T follicular helper cell (primary cell): ENCODE measurements around the gene VTCN1.
"Not testable (repeated sequence)": the region's sequence is repeated elsewhere in the genome, so short reads cannot be mapped to it uniquely, and the experiment has no call there.

Experiments used
- DNase-seq: peaks from one replicate; pipeline ENCODE4 v3.0.0-alpha.2; 2020; ENCODE audit warnings: low read depth

Gene VTCN1

GRCh38 chr1:117122330-117123025 lies 88.2 kb downstream of the VTCN1 start:
- no peak for DNase-seq

- DNase-seq, result peak; percentile 74
These were observed 89.0 kb downstream of the VTCN1 start, which contains the start of gene TRIM45 for GRCh38 chr1:117121589-117122329. TRIM45 (minus strand) TSS chr1:117121749; CDS start chr1:117121201, 548 bp downstream.

- DNase-seq, result no peak
These were observed 89.7 kb downstream of the VTCN1 start for GRCh38 chr1:117120774-117121588.

DNA sequence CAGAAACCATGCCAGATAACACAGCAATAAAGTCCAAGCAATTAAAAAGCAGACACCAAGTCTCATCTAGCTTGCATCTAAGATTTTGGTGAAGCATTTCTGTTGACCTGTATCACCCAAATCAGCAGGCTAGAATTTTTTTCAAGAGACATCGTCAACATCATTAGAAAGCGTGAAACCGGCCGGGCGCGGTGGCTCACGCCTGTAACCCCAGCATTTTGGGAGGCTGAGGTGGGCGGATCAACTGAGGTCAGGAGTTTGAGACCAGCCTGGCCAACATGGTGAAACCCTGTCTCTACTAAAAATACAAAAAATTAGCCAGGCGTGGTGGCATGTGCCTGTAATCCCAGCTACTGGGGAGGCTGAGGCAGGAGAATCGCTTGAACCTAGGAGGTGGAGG lies 91.6 kb downstream of the VTCN1 start:
- DNase-seq, result not testable (repeated sequence)

DNA sequence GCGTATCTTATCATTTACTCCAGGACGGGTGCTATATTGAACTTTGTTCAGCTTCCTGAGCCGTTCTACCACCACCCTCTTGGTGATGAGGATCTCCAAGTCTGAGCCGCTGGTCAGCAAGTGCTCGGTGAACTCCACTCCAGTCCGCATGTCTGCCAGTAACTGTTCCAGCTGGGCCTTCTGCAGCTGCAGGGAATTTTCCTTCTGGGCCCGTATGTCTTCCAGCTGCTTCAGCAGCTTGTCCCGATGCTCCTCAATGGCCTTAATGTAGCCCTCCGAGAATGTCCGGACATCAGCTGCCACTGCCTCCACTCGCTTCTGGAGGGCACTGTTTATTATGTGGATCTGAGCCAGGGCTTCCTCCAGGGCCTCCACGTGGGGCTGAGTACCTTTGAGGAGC lies 92.6 kb downstream of the VTCN1 start:
- DNase-seq, result no peak

DNA sequence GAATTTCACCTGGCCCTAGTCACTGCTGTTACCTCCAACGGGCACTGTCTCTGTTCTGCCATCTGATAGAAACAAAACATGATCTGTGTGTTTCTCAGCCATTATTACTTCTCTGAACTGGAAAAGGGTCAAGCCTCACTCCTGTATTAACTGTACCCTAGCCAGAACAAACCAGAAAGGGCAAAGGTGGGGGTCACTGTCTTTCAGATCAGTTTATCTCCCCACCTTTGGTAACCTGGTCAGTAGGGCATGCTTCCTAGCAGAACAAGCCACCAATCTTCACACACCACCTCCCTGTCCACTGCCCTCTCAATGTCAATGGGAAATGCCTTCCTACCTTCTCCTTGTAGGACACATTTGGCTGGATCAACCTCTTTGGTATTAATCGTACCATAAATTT lies 93.0 kb downstream of the VTCN1 start:
- no peak for DNase-seq

GRCh38 chr1:117116784-117117130 lies 94.0 kb downstream of the VTCN1 start:
- no peak for DNase-seq

GRCh38 chr1:117116090-117116783 lies 94.5 kb downstream of the VTCN1 start:
- no peak for DNase-seq

GRCh38 chr1:117114877-117115276 lies 95.8 kb downstream of the VTCN1 start:
- DNase-seq, result no peak

DNA sequence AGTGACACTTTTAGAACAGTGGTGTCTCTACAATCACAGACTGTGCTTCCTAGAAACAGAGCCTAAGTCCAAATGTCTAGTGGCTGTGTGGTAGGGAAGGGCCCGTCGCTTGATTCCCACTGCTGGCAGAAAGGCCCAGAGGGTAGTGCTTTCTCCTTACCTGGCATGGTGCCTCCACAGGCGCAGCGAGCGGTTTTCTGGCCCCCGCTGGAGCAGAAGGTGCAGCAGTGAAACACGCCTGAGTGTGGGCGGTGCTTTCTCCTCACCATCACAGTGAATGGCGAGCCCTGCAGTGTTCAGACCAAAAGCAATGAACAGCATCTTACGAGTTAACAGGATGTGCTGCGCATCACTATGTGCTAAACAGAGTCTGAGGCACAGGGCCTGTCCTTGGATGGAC lies 97.5 kb downstream of the VTCN1 start:
- DNase-seq, result no peak

GRCh38 chr1:117112047-117112717 lies 98.5 kb downstream of the VTCN1 start:
- DNase-seq, result no peak

DNA sequence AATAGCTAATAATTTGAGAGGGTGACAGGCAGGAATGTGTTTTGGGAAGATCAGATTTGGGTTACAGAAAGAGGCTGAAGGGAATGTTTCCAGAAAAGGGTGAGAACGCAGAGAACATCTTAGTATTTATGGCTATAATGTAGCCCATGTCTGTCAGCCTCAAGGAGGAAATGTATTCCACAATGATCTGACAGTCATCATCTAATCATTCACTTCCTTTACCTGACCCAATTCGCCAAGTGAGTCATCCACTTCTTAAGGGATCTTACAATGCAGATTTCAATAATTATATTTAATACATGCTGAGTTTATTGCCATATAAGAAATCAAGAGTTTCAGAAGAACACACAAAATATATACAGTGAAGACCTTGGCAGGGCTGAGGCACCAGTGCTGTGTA lies 100.0 kb downstream of the VTCN1 start:
- DNase-seq, result no peak

DNA sequence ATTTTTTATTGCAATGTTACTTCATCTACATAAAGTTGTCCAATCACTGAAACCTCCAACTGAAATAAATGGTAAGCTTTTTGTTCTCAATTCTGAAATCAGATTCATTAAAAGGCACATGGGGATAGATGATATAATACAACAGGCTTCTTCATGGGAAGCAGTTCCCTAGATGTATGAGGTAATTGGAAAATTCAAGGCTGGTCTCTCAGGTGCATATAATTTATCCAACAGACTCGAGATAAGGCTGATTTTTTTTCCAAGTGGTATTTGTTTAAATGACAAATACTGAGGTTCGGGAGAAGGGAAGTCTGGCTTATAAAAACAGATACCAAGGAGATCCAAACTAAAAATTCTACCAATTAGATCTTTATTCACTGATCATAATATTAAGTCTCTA lies 103.4 kb downstream of the VTCN1 start:
- no peak for DNase-seq

DNA sequence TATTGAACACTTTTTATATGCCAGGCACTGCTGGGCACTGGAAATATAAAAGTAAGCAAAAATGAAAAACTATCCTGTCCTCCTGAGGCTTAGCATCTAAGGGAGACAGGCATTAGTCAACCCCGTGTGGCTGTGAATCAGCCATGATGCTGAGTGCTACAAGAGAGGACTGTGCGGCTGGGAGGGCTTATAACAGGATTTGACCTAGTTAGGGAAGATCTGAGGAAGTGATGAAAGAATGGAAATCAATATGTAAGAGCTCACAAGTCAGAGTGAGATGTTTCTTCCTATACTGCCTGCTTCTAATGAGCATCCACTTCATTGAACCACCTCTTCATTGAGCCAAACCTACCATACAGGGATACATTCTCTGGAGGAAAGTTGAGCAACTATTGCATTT lies 104.2 kb downstream of the VTCN1 start:
- no peak for DNase-seq

DNA sequence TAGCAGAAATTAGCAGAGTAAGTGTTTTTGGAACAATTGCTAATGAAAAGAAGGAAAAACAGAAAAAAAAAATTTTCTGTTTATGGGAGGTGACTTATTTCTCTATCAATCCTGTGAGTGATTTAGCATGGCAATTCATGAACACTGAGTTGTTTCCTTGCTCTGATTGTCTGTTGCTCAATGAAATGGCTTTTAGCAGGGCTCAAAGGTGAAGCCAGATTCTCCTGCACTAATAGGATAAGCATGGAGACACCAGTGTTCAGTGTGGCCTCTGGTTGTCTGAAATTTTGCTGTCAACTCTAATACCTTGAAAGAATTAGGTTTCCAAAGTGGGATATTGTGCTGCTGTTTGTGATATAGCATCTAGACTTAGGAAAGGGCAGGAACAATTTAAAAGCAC lies 105.0 kb downstream of the VTCN1 start:
- no peak for DNase-seq

DNA sequence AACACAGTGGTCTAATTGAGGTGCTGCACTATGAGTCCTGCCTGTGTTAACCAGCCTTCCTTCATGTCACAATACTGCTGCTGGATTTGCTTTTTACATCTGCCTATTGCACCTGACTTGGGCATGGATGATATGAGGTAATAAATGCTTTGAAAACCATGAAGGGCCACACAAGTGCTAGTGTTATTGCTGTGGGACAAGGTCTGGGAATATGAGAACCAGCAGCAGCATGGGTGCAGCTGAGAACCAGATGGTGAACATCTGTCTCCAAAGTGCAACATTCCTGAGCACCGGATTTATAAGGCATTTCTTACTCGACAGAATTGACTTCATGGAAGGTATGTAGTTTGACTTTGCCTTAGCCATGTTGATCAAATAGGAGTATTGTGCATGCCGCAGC lies 105.7 kb downstream of the VTCN1 start:
- DNase-seq, result no peak

DNA sequence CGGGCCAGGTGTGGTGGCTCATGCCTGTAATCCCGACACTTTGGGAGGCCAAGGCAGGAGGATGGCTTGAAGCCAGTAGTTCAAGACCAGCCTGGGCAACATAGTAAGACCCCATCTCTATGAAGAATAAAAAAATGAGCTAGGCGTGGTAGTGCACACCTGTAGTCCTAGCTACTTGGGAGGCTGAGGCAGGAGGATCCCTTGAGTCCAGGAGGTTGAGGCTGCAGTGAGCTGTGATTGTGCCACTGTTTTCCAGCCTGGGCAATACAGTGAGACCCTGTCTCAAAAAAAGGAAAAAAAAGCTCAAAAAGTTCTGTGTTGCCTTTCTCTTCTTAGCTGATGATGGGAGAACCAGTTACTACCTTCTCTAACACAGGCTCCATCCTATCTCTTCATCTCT lies 108.9 kb downstream of the VTCN1 start:
- not testable (repeated sequence) for DNase-seq

- DNase-seq, result no peak
These were observed 109.4 kb downstream of the VTCN1 start for GRCh38 chr1:117101334-117101733.

DNA sequence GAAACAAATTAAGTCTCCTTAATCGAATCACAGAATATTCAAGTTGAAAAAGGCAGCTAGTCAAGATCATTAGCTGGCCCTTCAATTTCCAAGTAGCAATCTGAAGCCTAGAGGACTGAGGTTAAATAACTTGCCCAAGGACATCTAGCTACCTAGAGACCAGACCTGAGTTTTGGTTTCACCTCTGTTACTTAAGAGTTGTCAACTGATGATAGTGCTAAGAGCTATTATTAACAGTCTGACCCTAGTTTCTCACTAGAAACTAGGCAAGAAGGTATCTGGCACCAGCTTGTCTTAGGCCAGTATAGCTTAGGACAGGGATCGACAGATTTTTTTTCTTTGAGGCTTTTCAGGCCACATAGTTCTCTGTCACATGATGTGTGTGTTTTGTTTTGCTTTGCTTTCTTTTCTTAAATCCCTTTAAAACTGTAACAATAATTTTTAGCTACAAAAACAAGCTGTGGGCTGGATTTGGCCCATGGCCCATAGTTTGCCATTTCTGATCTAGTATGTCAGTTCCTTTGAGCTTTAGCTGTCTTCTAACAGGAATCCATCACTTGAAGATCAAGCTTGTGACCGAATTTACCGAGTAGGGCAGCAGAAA lies 112.3 kb downstream of the VTCN1 start:
- DNase-seq, result no peak

- DNase-seq, result no peak
These were observed 113.3 kb downstream of the VTCN1 start for GRCh38 chr1:117097443-117097842.

DNA sequence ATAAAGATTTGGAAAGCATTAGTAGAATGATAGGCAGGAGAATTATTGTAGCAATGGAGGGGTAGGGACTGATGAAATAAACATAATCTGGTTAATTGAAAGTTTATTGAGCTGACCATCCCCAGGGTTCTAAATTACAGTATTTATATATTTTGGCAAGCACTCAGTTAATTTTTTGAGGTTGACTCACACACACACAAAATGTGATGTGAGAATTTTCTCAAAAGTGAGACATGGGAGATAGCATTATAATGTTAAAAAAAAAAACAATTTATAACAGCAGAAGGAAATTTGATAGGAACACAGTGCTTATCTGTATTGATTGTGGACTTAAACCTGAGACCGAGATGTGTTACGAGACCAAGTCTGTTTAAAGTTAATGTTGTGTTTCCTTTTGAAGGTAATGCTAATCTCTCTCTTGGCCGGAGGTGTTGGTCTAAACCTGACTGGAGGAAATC lies 113.7 kb downstream of the VTCN1 start:
- no peak for DNase-seq
